SKM-1 (cell line): ENCODE results near the gene WDR1.

Experiments
- DNase-seq: peaks from one replicate; lab custom pipeline; 2025; ENCODE audit not compliant: unreplicated experiment; lab: John Stamatoyannopoulos, UW

Gene WDR1

GRCh38 chr4:10116569-10117358 lies at the start of gene WDR1:
Gene WDR1 (minus strand): TSS chr4:10116799. CDS start chr4:10116666, 133 bp downstream.
- peak; percentile 98 for DNase-seq

- peak; percentile 58 for DNase-seq
Measured at GRCh38 chr4:10164877-10165283, 48.3 kb upstream of the WDR1 start.

DNA sequence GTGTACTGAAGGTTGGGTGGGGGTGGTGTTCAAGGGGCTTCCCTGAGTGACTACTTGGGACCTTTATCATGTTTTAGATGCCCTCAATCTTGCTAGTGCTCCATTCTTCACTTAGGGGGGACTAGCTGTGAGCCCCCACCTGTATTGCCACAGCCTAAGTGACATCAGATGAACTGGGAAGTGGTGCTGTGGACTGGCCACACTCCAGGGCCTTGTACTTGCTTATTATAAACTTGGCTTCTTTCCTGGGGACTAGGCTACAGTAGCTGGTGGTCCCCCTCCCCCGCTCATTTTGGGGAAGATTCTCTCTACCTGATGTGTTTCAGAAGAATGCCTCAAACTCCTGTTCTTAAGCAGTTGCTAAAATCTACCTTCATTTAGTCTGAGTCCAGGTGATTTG lies 46.7 kb upstream of the WDR1 start:
- no peak for DNase-seq

DNA sequence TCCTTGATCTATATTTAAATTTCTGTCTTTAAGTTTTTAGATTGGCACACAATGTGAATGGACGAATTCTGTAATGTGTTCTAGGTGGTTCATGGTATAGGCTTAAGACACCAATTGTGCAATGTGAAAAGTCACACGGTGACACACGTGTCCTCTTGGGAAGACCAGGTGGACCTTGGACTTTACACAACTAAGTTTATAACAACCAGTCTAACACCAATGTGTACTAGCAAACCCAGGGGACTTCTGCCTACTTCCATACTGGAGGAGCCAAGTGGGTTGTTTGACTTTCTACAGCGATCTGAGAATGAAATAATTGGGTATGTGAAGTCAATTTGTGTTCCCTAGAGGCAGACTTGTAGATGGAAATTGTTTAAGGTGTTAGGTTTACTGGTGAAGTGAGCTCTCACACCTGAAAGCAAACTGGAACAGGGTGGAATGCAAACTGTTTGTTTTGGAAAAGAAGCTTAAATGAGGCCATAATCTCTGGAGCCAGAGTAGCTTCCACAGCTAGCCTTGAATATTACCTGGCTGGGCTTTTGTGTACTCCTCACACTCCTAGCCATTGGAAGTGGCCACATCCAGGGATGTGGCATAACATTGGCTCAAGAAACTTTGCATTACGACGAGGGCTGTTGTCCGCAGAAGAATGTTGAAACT lies 45.9 kb upstream of the WDR1 start:
- DNase-seq = no peak

DNA sequence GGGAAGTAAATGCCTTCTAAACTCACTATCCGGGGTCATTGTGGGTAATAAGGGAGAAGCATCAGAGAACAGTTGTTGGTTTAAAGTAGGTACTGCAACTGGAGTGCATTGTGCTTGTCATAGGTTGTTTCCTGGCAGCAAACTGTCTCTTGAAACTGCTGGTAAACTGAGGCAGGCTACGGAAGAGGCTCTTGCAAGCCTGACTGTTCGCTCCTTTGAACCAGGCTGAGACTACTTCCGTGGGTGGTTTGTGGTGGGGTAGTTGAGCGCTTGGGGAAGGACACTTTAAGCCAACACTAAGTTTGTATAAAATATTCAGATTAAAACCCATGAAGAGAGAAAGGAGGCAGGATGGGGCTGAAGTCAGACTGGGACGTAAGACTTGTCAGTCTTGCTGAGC lies 45.2 kb upstream of the WDR1 start:
- DNase-seq = no peak

GRCh38 chr4:10161146-10161545 lies 44.5 kb upstream of the WDR1 start:
- no peak for DNase-seq

DNA sequence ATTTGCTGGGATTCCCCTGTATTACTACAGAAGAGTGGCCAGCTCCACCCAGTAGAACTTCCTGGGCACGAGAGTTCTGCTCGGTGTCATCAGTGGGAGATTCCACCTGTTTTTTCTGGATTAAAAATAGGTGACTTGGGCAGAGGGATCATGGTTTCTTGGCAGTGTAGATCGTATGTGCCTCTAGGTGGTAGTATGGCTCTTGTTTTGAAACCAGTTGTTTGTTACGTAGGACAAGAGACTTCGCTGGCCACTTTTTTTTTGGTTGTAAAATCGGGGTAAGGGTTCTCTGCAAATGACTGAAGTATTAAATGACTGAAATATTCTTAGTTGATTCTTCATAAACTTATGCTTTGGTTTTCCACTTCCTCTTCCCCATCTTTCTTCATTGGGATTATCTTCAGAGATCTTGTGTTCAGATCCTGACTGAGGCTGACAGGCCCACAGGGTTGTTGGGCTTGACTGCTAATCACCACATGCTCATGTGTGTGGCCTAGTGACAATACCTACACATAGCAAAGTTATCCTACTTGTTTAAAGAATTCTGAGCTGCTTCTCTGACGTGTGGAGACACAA lies 43.8 kb upstream of the WDR1 start:
- DNase-seq = no peak

DNA sequence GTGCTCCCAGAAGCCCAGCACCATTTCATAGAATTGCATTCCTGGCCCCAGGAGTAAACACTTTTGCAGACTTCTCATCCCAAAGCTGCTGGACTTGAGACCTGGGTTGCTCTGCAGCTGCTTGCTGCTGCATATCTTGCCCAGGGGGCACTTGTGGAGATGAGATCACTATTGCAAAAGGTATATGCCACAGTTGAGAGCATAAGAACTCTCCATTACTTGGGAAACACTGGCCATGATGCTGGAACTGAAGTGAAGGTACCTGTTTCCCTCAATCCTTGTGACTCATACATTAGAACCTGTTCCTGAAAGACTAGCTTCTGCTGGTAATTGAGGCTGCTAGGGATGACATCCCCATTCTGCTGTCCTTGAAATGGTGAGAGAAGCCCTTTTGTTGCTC lies 43.1 kb upstream of the WDR1 start:
- no peak for DNase-seq

DNA sequence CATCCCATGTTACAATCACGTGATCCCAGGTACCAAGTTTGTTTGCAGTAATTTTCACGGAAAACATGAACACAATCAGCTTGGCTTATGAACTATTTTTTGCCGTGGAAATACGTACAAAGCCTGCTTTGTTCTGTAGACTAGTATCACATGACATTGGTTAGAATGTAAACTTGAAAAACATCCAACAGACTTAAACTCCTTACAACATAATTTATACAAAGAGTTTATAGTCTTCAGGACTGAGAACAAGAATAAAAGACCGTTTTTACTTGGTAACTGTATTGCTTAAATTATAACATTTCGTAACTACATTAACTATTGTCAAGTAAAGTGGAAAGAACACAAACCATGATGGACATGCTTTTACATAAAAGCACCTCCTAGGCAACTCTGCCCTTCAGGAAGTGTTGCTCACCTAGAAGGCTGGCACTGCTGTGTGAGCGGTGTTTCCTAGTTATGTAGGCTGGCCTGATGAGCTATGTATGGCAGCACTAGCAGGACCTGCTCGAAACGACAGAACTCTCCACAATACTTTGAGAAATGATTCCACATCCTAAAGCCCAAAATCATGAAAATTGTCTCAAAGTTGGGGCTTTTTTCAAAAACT lies 41.8 kb upstream of the WDR1 start:
- DNase-seq = no peak

DNA sequence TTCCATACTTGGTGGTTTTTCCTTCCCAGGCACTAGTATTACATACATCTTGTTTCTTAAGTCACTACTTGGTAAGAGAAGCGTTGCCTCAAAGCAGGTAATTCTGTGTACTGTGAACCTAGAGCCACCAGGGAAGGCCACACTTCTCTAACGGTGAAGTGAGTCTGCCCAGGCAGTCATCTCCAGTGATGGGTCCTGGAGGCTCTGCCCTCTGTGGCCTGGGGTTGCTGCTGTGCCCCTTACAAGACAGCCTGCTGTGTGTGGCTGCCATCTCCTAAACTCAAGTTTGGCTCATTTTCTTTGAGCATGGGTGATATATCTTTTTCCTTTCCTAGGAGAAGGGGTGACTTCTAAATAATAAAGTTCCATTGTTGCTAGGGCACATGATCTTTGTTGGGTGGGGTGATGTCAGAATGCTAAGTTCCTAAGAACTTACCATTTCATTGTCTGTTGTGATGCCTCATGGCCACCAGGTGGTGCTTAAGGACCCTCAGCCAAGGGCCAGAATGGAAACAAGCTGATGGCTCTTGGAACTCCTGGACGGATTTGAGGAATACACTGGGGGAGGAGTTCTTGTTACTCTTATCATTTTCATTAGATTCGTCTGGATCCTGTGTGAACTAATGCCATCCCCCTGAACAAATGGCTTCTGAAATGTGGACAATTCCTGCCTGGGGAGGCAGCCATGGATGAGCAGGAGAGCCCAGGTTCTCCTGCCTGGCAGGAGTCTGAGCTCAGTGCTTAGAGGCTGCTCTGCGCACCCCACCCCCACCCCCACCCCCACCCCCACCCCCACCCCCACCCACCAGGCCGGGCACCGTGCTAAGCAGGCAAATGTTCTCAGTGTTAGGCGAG lies 41.1 kb upstream of the WDR1 start:
- peak; percentile 66 for DNase-seq

DNA sequence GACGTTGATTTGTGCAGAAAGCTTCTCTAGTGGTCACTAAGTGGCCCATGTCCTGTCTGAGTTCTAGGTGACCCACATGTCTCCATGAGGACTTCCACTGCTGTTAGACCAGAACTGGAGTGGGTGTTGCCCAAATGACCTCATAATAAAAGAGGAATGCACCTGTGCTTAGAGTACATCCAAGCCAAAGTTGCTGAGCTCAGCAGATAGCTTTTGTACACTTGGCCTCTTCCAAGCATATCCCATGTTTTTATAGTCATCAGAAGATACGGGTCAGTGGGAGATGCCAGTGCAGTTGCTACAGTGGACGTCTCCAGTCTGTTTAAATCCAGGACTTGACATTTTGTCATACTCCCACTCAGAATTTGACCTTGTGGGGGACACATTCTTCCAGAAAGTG lies 37.6 kb upstream of the WDR1 start:
- DNase-seq = no peak

DNA sequence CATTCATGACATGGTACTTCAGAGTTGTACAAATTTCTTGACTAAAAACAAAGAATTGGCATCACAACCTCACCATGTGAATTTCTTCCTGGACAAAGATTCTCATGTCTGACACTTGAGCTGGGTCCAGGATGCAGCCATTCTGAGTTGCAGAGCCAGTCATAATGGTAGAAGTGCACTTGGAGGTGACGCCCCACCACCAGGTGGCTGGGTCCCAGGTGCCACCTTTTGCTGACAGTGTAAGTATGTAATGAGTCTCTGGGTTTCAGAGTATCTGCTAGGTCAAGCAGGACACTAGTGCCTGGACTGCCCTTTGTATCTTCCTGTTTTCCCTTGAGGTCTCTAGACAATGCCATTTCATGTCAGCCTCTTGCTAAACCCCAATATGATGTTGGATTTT lies 36.6 kb upstream of the WDR1 start:
- DNase-seq = no peak

- DNase-seq = no peak
Measured at GRCh38 chr4:10151182-10151581, 34.6 kb upstream of the WDR1 start.

GRCh38 chr4:10144966-10145365 lies 28.4 kb upstream of the WDR1 start:
- no peak for DNase-seq

DNA sequence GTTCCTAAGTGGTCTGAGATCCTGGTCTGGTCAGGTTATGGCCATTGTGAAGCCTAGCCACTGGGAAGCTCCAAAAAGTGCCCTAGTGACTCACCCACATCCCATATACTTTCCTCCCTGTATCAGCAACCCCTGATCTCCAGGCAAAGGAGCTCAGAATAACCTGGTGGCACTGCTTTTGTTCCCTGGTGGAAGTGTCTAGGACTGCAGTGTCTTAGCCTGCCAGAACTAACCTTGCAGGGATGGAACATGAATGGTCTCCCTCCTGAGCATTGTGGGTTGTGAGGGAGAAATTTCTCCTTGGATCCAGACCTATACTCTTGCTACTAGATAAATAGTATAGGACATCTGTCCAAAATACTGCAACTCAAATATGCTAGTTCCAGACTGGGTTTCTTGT lies 27.9 kb upstream of the WDR1 start:
- no peak for DNase-seq

DNA sequence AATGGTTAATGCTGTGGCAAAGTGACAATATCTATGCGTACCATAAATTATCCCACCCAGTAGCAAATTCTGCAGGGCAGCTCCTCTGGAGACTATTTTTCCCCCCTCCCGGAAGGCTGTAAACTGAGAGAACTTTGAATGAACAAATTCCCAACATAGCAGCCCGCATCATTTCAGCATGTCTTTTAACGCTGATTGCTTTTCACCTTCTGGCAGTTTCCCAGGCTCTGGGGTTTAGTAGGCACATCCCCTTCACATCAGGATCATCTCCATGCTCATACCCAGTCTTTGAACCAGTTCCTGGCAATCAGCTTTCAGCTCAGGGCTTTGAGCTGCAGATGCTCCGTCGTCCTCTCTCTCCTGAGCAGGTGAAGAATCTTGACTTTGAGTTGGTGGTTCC lies 26.6 kb upstream of the WDR1 start:
- DNase-seq = no peak

DNA sequence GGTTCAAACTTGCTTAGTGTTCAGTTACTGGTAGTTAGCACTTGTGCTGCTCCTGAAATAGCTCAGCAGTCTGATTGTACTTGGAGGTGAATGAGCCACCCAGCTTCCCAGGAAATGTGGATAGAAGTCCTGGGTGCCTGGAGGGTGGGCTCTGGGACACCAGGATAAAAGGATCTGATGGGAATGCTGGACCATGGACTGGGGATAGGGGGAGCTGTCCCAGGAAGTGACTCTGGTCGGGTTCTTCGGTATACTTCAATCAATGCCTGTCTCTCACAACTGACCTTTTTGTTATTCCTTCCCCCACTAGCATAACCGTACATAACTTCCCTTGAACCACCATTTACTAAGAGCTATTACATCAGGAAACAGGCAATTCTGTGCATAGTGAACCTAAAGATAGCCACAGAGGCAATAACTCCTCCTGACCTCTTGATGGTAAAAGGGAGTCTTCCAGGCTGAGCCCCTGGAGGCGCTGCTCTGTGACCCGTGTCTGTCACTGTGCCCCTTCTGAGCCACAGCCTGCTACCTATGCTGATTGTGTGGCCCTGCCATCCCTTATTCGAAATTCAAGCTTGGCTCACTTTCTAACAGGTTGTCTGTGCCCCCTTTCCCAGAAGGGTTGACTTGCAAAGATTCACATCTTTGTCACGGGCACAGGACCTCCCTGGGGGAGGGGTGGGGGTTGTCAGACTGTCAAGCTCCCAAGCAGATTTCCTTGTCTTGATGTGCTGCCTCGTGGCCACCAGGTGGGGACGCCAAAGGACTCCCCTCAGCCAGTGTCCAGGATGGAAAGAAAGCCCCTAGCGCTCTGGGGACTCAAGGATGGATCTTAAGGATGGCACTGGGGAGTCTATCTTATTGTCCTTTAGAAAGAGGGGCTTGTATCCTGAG lies 24.5 kb upstream of the WDR1 start:
- DNase-seq = no peak

GRCh38 chr4:10139518-10139917 lies 22.9 kb upstream of the WDR1 start:
- no peak for DNase-seq

- no peak for DNase-seq
Measured at GRCh38 chr4:10135260-10135659, 18.7 kb upstream of the WDR1 start.

DNA sequence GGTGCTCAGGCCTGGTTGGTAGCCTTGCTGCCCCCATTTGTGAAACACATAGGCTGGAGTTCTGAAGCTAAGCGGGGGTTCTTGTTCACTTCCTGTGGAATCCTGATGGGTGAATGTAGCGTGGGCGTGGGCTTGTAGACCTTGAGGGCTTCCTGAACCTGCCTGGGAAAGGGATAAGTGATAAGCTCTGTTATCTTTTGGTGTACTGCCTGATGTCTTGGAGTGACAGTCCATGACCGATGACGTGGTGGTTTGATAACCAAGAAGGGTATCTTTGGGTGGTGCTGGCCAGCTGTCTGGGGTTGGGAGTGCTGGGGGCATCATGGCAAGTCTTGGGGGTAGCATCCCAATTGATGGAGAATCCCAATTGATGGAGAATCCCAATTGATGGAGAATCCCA lies 17.5 kb upstream of the WDR1 start:
- DNase-seq = no peak
